Neural cell (in vitro differentiated cells): Measurements from ENCODE around the gene SP7. TPM values are rescaled to one million over a fixed set of nuclear protein-coding genes. Genes with fewer than 3 reads are reported as not detected.

Experiments used
- H2AFZ ChIP-seq: fragments of 200-600, 300-800 bp; sonication (generic), shearing (Covaris generic); 2 replicates; pipeline ENCODE4 v1.6.0; 2014; ENCODE audit warnings: low read depth, mild to moderate bottlenecking, antibody characterized with exemption, low read length, moderate library complexity
- H3F3A ChIP-seq: fragments of 200-600 bp; shearing (Covaris generic); 2 replicates; pipeline ENCODE4 v1.6.1; 2016; ENCODE audit warnings: mild to moderate bottlenecking, moderate library complexity, mixed read lengths, antibody characterized with exemption, low read length; ENCODE audit not compliant: insufficient read depth, poor library complexity, severe bottlenecking
- H3K27ac ChIP-seq: fragments of 200-600, 300-800 bp; sonication (generic), shearing (Covaris generic); 2 replicates; pipeline ENCODE4 v1.5.1; 2014; ENCODE audit warnings: mild to moderate bottlenecking, low read length, moderate library complexity
- H3K27me3 ChIP-seq: fragments of 300-800, 200-600 bp; sonication (generic), shearing (Covaris generic); 2 replicates; pipeline ENCODE4 v1.6.0; 2014; ENCODE audit warnings: mild to moderate bottlenecking, low read depth, low read length, moderate library complexity; ENCODE audit not compliant: insufficient read depth
- H3K36me3 ChIP-seq: fragments of 300-800, 200-600 bp; sonication (generic), shearing (Covaris generic); 2 replicates; pipeline ENCODE4 v1.5.1; 2014; ENCODE audit warnings: mild to moderate bottlenecking, antibody characterized with exemption, low read length, moderate library complexity; ENCODE audit not compliant: insufficient read depth
- H3K4me2 ChIP-seq: fragments of 300-800, 200-600 bp; sonication (generic), shearing (Covaris generic); 2 replicates; pipeline ENCODE4 v1.6.0; 2014; ENCODE audit warnings: mild to moderate bottlenecking, low read length
- H3K4me3 ChIP-seq: fragments of 300-800, 200-600 bp; sonication (generic), shearing (Covaris generic); 2 replicates; pipeline ENCODE4 v1.5.1; 2014; ENCODE audit warnings: mild to moderate bottlenecking, low read length, moderate library complexity
- H3K79me2 ChIP-seq: fragments of 200-600 bp; shearing (Covaris generic); replicated peaks from 2 replicates; pipeline ENCODE4 v1.6.0; 2014; ENCODE audit warnings: mild to moderate bottlenecking, low read length, moderate library complexity; ENCODE audit not compliant: insufficient read depth
- H3K9ac ChIP-seq: fragments of 300-800, 200-600 bp; sonication (generic), shearing (Covaris generic); 2 replicates; pipeline ENCODE4 v1.6.1; 2016; ENCODE audit warnings: mild to moderate bottlenecking, low read length, mixed read lengths
- H3K9me2 ChIP-seq: fragments of 200-600 bp; shearing (Covaris generic); 2 replicates; pipeline ENCODE4 v1.6.1; 2016; ENCODE audit warnings: mild to moderate bottlenecking, low read length, mixed read lengths; ENCODE audit not compliant: insufficient read depth
- H3K9me3 ChIP-seq: fragments of 200-600, 300-800 bp; sonication (generic), shearing (Covaris generic); 2 replicates; pipeline ENCODE4 v1.6.1; 2016; ENCODE audit warnings: mild to moderate bottlenecking, mixed run types, low read length, moderate library complexity, mixed read lengths
- H4K20me1 ChIP-seq: fragments of 200-600 bp; shearing (Covaris generic); 2 replicates; pipeline ENCODE4 v1.6.1; 2016; ENCODE audit warnings: mild to moderate bottlenecking, mixed run types; ENCODE audit not compliant: insufficient read depth
- CTCF ChIP-seq: fragments of 450-650 bp; IDR thresholded peaks from 2 replicates; pipeline ENCODE4 v1.5.1; 2014; ENCODE audit warnings: antibody characterized with exemption, mild to moderate bottlenecking, moderate library complexity; ENCODE audit not compliant: poor library complexity, severe bottlenecking
- EP300 ChIP-seq: fragments of 450-650 bp; conservative IDR thresholded peaks from 2 replicates; pipeline ENCODE4 v1.6.1; 2014; ENCODE audit warnings: antibody characterized with exemption, mild to moderate bottlenecking, moderate library complexity; ENCODE audit not compliant: poor library complexity, severe bottlenecking
- EZH2 ChIP-seq: fragments of 200-600, 300-800 bp; shearing (Covaris generic), sonication (generic); IDR thresholded peaks from 2 replicates; pipeline ENCODE4 v1.6.1; 2014; ENCODE audit warnings: antibody characterized with exemption, low read length, borderline replicate concordance, mild to moderate bottlenecking; ENCODE audit not compliant: insufficient read depth, poor library complexity, severe bottlenecking
- MXI1 ChIP-seq: fragments of 450-650 bp; conservative IDR thresholded peaks from 2 replicates; pipeline ENCODE4 v1.6.1; 2014; ENCODE audit warnings: antibody characterized with exemption, mild to moderate bottlenecking; ENCODE audit not compliant: poor library complexity, severe bottlenecking
- POLR2AphosphoS5 ChIP-seq: IDR thresholded peaks from 2 replicates; pipeline ENCODE4 v1.6.1; 2012
- RAD21 ChIP-seq: fragments of 450-650 bp; conservative IDR thresholded peaks from 2 replicates; pipeline ENCODE4 v1.6.1; 2014; ENCODE audit warnings: antibody characterized with exemption, mild to moderate bottlenecking, moderate library complexity
- REST ChIP-seq: IDR thresholded peaks from 2 replicates; pipeline ENCODE4 v1.6.1; 2012; ENCODE audit warnings: borderline replicate concordance
- SMC3 ChIP-seq: fragments of 450-650 bp; conservative IDR thresholded peaks from 2 replicates; pipeline ENCODE4 v1.6.1; 2014; ENCODE audit warnings: antibody characterized with exemption, mild to moderate bottlenecking, moderate library complexity; ENCODE audit not compliant: poor library complexity
- TAF1 ChIP-seq: IDR thresholded peaks from 2 replicates; pipeline ENCODE4 v1.6.1; 2012; ENCODE audit warnings: low read depth
- polyA plus RNA-seq: library from polyadenylated mRNA; depleted of rRNA; stranded (reverse); fragments of >200 nt; gene quantifications from 2 replicates; pipeline ENCODE4 v1.2.3, GENCODE V29; 2014

Gene SP7
- polyA plus RNA-seq, 1 donor from 2014 or later, result not detected

- Histone ChIP-seq H3K79me2 (no peaks in the 10 kb centered on the region), H3K27ac (no peak overlapping the region), H3K4me2 (no peak overlapping the region), H2AFZ (no peak overlapping the region), H3K9ac (no peak overlapping the region), H3K9me2 (no peaks in the 10 kb centered on the region), H3K9me3 (no peaks in the 10 kb centered on the region), H3K36me3 (no peaks in the 10 kb centered on the region), H3K4me3 (no peak overlapping the region), H3F3A (no peaks in the 10 kb centered on the region), H3K27me3 (no peaks in the 10 kb centered on the region), H4K20me1 (no peaks in the 10 kb centered on the region)
- TF ChIP-seq SMC3 (no peak), MXI1 (no peak), POLR2AphosphoS5 (no peak), EZH2 (no peak), CTCF (no peak), REST (no peak), EP300 (no peak), RAD21 (no peak), TAF1 (no peak)
Measured at GRCh38 chr12:53340398-53340797, 4.2 kb upstream of the SP7 start.

GRCh38 chr12:53338916-53339315, 2.8 kb upstream of the SP7 start:
- no peaks in the 10 kb centered on the region for H3K9me2 ChIP-seq
- no peak overlapping the region for H2AFZ ChIP-seq
- TF ChIP-seq RAD21 (no peak), TAF1 (no peak), EP300 (no peak), EZH2 (no peak), CTCF (no peak), MXI1 (no peak), SMC3 (no peak), REST (no peak)
- no peak overlapping the region for H3K9ac ChIP-seq
- no peak overlapping the region for H3K4me3 ChIP-seq
- H3K27me3 ChIP-seq, result no peaks in the 10 kb centered on the region
- no peaks in the 10 kb centered on the region for H3K9me3 ChIP-seq
- no peaks in the 10 kb centered on the region for H3K79me2 ChIP-seq
- no peaks in the 10 kb centered on the region for H4K20me1 ChIP-seq
- H3K4me2 ChIP-seq, result no peak overlapping the region
- no peaks in the 10 kb centered on the region for H3K36me3 ChIP-seq
- no peaks in the 10 kb centered on the region for H3F3A ChIP-seq
- H3K27ac ChIP-seq, result no peak overlapping the region
